OCI-LY1 (cell line): ENCODE data around the gene RENBP.

ENCODE experiments used
- CTCF ChIP-seq: fragments of 200-600 bp; sonication (generic), shearing (Covaris generic); IDR thresholded peaks from 2 replicates; pipeline ENCODE4 v1.5.1; 2017; ENCODE audit warnings: mild to moderate bottlenecking, antibody characterized with exemption, low read length, moderate library complexity, mixed read lengths
- EZH2 ChIP-seq: fragments of 200-600 bp; sonication (generic), shearing (Covaris generic); IDR thresholded peaks from 2 replicates; pipeline ENCODE4 v1.8.0; 2017; ENCODE audit warnings: borderline replicate concordance, mixed run types, mild to moderate bottlenecking, antibody characterized with exemption, low read length, moderate library complexity, mixed read lengths

GRCh38 chrX:153953892-153954557, 9.6 kb upstream of the RENBP start:
- no peak for TF ChIP-seq CTCF
- TF ChIP-seq EZH2 = no peak
